Middle frontal gyrus (tissue), 1 donor: Measurements from ENCODE around the gene TNP2.
"Not testable (repeated sequence)": the region's sequence is repeated elsewhere in the genome, so short reads cannot be mapped to it uniquely, and the experiment has no call there.

Source experiments
- DNase-seq: peaks from one replicate; pipeline ENCODE4 v3.0.0-alpha.2; 2015; ENCODE audit warnings: low spot score; ENCODE audit errors: extremely low spot score

The TNP2 gene

DNA sequence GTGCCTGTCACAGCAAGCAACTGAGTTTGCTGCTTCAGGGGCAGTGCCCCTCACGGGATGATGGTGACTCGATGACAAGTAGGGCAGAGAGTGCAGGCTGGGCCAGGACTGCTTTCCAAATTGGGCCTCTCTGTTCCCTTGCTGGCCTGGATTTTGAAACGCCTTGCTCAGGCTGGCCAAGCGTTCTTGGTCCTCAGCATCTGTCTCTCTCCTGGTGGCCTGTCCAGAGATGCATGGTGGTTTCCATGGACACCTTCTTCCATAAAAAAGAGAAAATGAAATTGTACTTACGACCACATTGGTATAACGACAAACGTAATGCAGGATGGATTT lies 31.4 kb upstream of the TNP2 start:
- DNase-seq: no peak

DNA sequence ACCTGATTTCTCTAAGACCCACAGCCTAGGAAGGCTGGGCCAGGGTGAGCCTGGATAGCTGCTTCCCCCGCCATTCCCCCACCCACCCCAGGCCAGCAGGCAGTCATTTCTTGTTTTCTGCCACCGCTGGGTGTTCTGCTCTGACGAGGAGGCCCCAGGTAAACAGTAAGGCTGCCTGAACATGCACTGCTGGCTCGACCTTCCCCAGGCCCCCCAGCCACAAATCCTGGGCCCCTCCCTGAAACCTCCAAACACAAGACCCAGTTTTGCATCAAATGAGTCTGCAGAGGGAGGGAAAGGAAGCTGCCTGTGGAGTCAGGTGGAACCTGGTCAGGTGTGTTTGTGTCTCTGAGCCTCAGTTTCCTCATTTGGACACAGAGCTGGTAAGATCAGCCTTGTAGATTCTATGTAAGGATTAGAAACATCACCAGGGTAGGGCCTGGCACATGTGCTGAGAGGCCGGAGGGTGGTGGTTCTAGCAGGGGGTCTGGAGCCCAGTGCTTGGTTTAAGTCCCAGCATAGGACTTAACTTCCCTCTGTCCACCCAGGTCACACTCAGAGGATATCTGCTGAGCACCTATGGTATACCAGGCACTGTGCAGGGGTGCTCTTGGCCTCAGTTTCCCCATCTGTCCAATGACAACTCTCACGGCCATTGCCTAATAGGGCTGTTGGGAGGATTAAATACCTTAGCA lies 30.9 kb upstream of the TNP2 start:
- no peak for DNase-seq

DNA sequence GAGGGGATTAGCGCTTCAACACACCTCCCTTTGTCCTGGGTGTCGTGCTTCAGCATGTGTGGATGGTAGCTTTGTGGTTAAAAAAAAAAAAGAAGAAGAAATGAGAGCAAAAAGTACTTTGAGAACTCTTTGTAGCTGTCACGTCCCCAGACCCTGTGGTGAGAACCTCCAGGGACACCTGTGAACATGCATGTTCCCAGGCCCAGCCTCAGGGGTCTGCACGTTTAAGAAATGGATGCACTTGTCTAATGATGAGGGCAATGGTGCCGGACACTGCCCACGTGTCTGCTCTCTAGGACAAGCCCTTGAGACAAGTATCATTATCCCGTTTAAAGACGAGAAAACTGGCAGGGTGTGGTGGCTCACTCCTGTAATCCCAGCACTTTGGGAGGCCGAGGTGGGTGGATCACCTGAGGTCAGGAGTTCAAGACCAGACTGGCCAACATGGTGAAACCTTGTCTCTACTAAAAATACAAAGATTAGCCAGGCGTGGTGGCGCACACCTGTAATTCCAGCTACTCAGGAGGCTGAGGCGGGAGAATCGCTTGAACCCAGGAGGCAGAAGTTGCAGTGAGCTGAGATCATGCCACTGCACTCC lies 29.9 kb upstream of the TNP2 start:
- DNase-seq: not testable (repeated sequence)

DNA sequence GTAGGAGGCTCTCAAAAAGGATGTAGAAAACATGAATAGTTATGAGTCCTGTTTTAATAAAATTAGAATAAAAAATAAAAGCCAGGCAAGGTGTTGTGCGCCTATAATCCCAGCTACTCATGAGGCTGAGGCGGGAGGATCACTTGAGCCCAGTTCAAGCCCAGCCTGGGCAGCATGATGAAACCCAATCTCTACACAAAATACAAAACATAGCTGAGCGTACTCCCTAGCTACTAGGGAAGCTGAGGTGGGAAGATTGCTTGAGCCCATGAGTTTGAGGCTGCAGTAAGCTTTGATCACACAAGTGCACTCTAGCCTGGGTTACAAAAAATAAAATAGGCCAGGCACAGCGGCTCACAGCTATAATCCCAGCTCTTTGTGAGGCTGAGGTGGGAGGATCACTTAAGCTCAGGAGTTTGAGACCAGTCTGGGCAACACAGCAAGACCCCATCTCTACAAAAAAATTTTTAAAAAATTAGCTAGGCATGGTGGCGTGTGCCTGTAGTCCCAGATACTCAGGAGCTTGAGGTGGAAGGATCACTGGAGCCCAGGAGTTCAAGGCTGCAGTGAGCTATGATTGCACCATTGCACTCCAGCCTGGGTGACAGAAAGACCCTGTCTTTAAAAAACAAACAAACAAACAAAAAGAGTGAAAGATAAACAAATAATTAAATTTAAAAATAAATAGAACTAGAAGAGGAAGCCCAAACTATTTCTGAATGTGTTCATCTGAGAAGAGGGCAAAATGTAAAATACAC lies 29.2 kb upstream of the TNP2 start:
- DNase-seq: no peak

DNA sequence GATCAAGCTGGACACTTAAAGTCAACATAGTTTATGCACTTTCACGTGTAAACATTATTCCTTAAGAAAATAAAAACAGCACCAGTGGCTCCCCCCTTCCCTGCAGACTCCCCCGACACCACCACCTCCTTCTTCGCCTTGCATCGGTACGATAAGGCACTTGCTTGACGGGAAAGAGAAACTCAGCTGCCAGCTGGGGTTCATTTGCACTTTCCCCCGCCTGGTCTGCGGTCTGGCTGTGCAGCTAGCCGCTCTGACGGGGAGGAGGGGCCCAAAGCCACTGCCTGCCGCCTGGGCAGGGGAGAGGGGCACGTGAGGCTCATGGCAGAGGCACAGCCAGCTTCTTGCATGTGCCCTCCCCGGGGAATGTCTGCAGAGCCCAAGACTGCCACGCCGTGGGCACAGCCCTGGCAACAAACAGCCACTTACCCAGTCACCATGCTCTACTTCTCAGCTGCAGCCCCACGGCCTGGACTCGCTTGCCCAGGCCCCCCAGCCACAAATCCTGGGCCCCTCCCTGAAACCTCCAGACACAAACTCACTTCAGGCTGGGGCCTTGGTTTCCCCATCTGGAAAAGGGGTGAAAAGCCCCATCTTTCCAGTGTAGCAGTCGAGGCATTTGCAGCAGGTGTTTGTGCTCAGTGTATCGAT lies 28.5 kb upstream of the TNP2 start:
- peak; percentile 35 for DNase-seq

DNA sequence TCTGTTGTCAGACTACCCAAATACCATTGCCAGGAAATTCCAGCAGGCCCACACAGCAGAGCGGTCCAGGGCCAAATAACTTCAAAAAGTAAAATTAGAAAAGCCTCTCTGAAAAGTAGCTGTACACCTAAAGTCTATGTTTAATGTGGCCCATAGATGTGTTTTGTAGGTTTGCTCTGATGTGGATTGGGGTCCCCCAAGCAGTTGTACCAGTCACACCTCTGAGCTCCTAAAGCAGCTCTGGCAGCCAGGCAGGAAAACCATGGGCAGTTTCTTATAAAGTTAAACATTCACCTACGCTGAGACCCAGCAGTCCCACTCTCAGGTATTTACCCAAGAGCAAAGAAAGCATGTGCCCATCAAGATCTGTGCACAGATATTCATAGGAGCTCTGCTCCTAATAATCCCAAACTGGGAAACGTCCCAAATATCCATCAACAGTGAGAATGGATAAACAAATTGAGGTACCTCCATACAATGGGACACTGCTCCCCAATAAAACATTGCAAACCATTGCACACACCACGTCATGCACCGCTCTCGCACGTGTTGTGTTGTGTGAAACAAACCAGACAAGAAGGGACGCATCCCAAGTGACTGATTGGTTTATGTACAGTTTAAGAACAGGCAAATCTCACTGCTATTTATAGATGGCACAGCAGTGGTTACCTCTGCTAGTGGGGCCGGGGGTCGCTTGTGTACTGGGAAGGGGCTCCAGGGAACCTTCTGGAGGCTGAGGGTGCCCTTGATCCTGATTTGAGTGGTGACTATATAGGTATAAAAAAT lies 27.8 kb upstream of the TNP2 start:
- no peak for DNase-seq

DNA sequence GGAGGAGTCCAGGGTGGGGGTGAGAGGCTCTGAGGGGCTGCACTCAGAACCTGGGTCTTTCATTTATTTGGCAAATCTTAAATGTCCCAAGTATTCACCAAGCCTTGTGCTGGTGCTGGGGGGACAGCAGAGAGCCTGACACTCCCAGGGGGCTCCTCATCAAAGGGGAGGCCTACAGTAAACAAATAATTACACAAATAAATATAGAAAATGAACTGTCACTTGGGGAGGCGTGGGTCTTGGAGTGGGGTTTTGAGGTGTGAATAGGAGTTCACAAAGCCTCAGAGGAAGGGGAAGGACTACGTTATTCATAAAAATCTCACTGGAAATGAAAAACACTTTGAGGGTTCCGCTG lies 27.2 kb upstream of the TNP2 start:
- no peak for DNase-seq

DNA sequence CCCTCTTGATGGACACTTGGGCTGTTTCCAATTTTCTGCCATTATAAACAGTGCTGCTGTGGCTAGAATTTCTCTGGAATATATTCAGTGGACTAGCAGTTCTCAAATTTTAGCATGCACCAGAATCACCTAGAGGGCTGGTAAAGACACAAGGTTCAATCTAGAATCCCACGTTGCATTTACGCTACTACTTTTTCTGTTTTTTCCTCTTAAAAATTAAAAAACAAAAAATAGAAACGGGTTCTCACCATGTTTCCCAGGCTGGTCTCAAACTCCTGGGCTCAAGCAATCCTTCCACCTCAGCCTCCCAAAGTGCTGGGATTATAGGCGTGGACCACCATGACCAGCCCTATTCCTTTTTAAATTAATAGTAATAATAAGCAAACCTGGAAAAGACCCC lies 26.5 kb upstream of the TNP2 start:
- no peak for DNase-seq

DNA sequence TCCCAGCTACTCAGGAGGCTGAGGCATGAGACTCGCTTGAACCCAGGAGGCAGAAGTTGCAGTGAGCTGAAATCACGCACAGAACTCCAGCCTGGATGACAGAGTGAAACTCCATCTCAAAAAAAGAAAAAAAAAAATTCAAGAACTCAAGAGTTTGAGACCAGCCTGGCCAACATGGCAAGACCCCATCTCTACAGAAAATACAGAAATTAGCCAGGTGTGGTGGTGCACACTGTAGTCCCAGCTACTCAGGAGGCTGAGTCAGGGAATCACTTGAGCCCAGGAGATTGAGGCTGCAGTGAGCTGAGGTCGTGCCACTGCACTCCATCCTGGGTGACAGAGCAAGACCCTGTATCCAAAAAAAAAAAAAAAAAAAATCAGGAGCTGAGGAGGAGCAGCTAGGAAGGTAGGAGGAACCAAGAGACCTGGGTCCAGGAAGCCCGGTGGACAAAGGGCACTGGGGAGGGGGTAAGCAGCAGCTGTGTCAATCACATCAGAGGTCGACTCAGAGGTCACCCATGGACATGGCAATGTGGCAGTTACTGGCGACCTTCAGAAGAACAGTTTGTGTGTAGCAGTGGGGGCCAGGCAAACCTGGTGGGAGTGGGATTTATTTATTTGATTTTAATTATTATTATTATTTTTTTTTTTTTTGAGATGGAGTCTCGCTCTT lies 23.1 kb upstream of the TNP2 start:
- no peak for DNase-seq

DNA sequence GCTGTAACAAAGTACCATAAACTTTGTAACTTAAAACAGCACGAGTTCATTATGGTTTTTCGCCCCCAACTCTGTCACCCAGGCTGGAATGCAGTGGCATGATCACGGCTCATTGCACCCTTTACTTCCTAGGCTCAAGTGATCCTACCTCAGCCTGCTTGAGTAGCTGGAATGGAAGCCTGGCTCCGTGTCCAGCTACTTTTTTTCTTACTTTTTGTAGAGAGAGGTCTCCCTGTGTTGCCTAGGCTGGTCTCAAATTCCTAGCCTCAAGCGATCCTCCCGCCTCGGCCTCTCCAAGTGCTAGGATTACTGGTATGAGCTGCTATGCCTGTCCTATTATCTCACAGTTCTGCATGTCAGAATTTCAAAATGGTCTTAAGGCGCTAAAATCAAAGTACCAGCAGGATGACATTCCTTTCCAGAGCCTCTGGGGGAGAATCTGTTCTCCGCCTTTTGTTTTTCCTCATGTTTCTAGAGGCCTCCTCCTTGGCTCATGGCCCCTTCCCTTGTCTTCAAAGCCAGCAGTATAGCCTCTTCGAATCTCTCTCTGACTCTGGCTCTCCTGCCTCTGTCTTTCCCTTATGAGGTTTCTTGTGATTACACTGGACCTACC lies 22.1 kb upstream of the TNP2 start:
- no peak for DNase-seq

DNA sequence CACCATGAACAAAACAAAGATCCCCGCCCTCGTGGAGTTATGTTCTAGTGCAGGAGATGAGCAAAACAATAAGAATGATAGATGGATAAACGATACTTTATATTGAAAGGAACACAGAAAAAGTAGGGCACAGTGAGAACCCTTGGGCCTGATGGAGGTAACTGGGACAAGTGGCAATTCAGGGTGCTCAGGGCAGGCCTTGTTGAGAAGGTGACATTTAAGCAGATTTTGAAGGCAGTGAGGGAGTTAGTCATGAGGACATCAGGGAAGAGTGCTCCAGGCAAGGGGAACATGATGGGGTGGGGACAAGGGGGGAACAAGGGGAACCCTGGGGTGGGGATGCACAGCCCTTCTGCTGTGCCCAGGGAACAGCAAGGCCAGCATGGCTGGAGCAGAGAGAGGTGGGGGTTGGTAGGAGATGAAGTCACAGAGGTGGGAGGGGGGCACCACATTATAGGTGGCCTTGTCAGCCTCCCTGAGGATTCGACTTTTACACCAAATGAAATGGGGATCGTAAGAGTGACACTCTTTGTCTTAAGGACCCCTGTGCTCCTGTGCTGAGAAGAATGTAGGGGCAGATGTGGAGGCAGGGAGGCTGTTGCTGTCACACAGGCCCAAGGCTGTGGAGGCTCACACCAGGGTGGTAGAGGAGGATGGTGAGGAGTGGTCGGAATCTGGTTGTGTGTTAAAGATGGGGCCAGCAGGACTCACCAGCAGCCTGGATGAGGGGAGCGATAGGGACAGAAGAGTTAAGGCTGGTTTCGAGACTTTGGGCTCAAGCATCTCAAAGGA lies 21.2 kb upstream of the TNP2 start:
- DNase-seq: no peak

DNA sequence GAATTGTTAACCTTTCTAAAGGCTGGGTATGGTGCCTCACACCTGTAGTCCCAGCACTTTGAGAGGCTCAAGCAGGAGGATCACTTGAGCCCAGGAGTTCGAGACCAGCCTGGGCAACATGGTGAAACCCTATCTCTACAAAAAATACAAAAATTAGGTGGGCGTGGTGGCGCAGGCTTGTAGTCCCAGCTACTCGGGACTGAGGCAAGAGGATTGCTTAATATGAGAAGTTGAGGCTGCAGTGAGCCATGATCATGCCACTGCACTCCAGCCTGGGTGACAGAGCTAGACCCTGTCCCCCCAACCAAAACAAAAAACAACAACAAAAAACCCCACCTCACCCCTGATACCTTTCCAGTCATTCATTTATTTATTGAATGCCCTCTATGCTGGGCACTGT lies 20.6 kb upstream of the TNP2 start:
- DNase-seq: not testable (repeated sequence)

DNA sequence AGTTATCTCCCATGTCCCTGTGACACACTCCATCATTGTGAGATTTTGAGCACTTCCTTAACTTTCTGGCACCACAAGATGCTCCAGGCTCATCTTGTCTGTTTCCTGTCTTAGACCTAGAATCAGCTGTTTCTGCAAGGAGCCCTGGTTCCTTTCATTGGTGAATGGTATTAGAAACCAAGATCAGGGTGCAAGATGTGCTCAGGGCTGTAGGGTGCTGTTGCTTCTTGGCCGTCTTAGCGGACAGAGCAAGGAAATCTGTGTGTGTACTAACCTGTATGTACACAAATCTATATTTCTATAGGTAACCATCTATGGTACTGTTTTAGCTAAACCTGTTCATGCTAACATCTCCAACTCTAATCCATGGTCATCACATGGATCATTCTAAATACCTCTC lies 20.1 kb upstream of the TNP2 start:
- no peak for DNase-seq

DNA sequence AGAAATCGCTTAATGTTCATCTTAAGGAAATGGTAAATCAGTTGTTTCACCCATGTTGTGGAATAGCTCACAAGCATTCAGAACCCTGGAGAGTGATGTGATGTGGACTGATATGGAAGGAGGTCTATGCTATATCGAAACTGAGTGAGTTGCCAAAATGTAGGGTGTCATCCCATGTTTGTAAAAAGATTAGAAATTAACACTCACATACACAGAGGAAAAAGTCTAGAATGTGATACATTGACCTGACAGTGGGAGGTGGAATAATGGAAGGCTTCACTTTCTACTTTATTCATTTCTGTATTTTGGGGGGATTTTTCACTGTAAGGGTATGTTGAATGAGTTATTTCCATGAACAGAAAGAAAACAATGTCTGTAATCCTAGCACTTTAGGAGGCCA lies 16.7 kb upstream of the TNP2 start:
- no peak for DNase-seq

DNA sequence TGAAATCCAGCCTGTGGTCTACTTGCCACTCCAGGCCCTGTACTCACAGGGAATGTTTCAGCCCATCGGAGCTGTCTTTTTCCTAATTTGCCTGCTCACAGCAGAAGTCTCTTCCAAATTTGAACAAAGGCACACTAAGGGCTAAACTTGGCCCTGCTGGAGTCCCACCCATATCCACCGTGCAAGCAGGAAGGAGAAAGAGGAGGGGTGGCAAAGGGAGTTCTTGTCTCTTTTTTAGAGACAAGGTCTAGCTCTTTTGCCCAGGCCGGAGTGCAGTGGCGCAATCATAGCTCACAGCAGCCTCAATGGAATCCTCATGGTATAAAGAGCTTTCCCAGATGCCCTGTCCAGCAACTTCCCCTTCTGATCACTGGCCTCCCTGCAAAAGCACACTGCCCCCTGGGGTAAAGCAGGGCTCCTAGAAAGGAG lies 14.7 kb upstream of the TNP2 start:
- no peak for DNase-seq

DNA sequence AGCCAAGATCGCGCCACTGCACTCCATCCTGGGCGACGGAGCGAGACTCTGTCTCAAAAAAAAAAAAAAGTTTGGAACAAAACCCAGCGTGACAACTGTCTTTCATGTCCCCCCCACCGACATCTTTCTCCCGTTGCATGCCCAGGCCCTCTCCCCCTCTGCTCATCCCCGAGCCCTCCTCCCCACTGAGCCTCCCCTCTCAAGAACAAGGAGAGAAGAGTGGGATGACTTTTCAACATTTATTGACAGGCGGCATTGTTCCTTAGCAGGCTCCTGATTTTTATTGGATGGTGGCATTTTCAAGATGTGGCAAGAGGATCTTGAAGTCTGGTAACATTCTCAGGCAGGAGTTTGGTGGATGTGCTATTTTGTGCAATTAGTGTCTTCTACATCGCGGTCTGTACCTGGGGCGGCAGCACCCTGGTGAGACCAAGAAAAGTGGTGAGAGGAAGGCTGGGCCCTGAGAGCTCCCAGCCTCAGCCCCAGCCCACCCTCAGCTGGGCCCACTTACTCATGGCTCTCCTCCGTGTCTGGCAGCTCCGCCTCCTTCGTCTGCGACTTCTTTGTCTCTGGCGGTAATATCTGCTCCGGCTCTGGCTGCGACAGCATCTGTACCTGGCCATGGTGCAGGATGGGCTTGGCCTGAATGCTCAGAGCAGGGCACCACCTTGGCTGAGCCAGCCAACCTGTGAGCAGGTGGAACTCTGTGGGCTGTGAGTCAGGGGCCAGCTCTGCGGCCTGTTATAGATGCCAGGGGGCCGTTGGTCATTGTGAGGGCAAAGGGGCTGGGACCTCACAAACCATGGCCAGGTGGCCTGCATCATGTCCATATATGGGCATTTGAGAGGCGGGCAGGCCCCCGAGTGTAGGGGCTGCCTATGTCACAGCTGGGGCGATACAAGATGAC lies 11.7 kb upstream of the TNP2 start, which contains the start of gene PRM1:
Gene PRM1 (minus strand): TSS at position 715 of the 907 bp plus-strand sequence. CDS start 92 bp downstream, at position 623.
- no peak for DNase-seq

DNA sequence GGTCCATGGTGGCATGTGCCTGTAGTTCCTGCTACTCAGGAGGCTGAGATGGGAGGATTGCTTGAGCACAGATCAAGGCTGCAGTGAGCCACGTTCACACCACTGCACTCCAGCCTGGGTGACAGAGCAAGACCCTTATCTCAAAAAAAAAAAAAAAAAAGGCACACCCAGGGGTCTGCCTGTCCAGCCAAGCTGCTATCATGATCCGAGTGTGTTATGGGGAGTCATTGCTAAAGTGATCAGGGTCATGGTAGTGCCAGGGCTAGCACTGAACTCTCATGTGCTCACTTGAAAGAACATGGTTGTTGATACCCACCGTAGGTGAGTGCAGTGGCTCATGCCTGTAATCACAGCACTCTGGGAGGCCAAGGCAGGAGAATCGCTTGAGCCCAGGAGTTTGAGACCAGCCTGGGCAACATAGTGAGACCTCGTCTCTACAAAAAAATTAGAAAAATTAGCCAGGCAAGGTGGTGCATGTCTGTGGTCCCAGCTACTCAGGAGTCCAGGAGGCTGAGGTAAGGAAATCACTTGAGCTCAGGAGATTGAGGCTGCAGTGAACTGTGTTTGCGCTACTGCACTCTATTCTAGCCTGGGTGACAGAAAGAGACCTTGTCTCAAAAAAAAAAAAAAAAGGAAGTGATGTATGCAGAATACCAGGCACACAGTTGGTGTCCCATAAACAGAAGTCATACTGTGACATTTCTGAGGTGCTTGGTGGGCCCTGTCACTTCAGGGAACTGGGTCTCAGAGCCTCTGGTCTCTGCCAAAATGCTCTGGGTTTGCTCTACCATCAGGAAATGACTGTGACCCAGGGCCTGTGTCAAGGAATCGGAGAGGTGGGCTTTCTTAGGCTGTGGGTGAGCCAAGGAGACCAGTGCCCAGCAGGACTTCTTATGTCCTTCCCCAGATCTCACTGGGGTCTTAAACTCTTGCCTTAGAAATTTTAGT lies 9.8 kb upstream of the TNP2 start:
- no peak for DNase-seq
